K562 (cell line): Measurements from ENCODE around the gene EHBP1. TPM values are rescaled to one million over a fixed set of nuclear protein-coding genes. Genes with fewer than 3 reads are reported as not detected.

Source experiments
- ATAC-seq: fragments of 200-7000 bp; cut with Tn5 transposase; 3 replicates; pipeline ENCODE4 v1.9.1; 2020; ENCODE audit warnings: moderate library complexity
- BruUV-seq: library from RNA; stranded (reverse); fragments of 400-500 nt; replicated peaks from 2 replicates; lab custom pipeline; 2021; lab: Mats Ljungman, UMichigan
- CTCF ChIA-PET: fragments of 300-600 bp; formaldehyde crosslinking; extraction: SDS; loops from one replicate; lab custom pipeline; 2021; ENCODE audit warnings: low intra/inter-chr PET ratio; lab: Yijun Ruan, JAX
- POLR2A ChIA-PET: fragments of 300-600, 350-650 bp; sonication (Branson Sonifier 250); formaldehyde crosslinking; extraction: SDS; loops from one replicate; lab custom pipeline; 2021; ENCODE audit warnings: antibody characterized with exemption, inconsistent platforms; lab: Yijun Ruan, JAX
- DNase-seq, 4 experiments: peaks; one replicate each; pipeline versions ENCODE4 v3.0.0 to v3.0.0-alpha.2; 2011 to 2018; ENCODE audit warnings: low spot score in 3 of 4, mixed read lengths in 3 of 4; ENCODE audit errors: extremely low read depth in 1 of 4
- FAIRE-seq: peaks from 2 replicates; lab custom pipeline; 2011; peaks lifted over from hg19 to GRCh38; lab: Jason Lieb, UNC
- H2AFZ ChIP-seq: 2 replicates; pipeline ENCODE4 v1.6.0; 2011; ENCODE audit warnings: low read depth, low read length, control low read depth, inconsistent platforms
- H3K27ac ChIP-seq: fragments of 200-600 bp; 3 replicates; pipeline ENCODE4 v1.8.0; 2011; ENCODE audit warnings: low read depth, mild to moderate bottlenecking, control low read depth, inconsistent platforms, low read length, moderate library complexity, mixed read lengths; ENCODE audit errors: extremely low read depth
- H3K27me3 ChIP-seq, 2 experiments: fragments of 300-600 bp in 1 of 2; 2 replicates in 1 of 2; 3 replicates in 1 of 2; pipeline versions ENCODE4 v1.6.0 to v1.8.0; 2011; ENCODE audit warnings: inconsistent platforms in 2 of 2, low read length in 2 of 2, mild to moderate bottlenecking in 1 of 2, mixed read lengths in 1 of 2, moderate library complexity in 1 of 2; ENCODE audit not compliant: control insufficient read depth in 2 of 2, insufficient read depth in 2 of 2
- H3K36me3 ChIP-seq: fragments of 300-600 bp; 3 replicates; pipeline ENCODE4 v1.8.0; 2011; ENCODE audit warnings: mild to moderate bottlenecking, low read length, inconsistent platforms; ENCODE audit not compliant: control insufficient read depth, insufficient read depth
- H3K4me1 ChIP-seq, 2 experiments: fragments of 200-600 bp in 1 of 2; replicated peaks in 1 of 2; 2 replicates in 1 of 2; 3 replicates in 1 of 2; pipeline versions ENCODE4 v1.5.1 to v1.8.0; 2011; ENCODE audit warnings: inconsistent platforms in 2 of 2, low read length in 2 of 2, mild to moderate bottlenecking in 1 of 2, mixed read lengths in 1 of 2, moderate library complexity in 1 of 2; ENCODE audit not compliant: control insufficient read depth in 2 of 2, insufficient read depth in 2 of 2
- H3K4me2 ChIP-seq: 2 replicates; pipeline ENCODE4 v1.6.1; 2011; ENCODE audit warnings: low read length, control low read depth, inconsistent platforms, mixed read lengths; ENCODE audit not compliant: insufficient read depth
- H3K4me3 ChIP-seq: fragments of 200-600 bp; sonication (generic), shearing (Covaris generic); 2 replicates; pipeline ENCODE4 v1.5.1; 2016; ENCODE audit warnings: control low read depth, inconsistent platforms
- H3K79me2 ChIP-seq: fragments of 200-600 bp; 3 replicates; pipeline ENCODE4 v1.8.0; 2011; ENCODE audit warnings: low read length, inconsistent platforms; ENCODE audit not compliant: control insufficient read depth, insufficient read depth
- H3K9ac ChIP-seq, 2 experiments: 2 replicates each; pipeline versions ENCODE4 v1.6.0 to v1.6.1; 2011; ENCODE audit warnings: low read depth in 2 of 2, low read length in 2 of 2, control low read depth in 1 of 2, inconsistent platforms in 1 of 2, mild to moderate bottlenecking in 1 of 2, mixed read lengths in 1 of 2; ENCODE audit not compliant: insufficient read depth in 1 of 2
- H3K9me1 ChIP-seq: one replicate; pipeline ENCODE4 v1.6.0; 2011; ENCODE audit warnings: inconsistent platforms, mild to moderate bottlenecking, low read length, moderate library complexity; ENCODE audit not compliant: control insufficient read depth, insufficient read depth
- H3K9me3 ChIP-seq: replicated peaks from 2 replicates; pipeline ENCODE4 v1.5.1; 2011; ENCODE audit warnings: low read depth, low read length, inconsistent platforms; ENCODE audit not compliant: control insufficient read depth, insufficient read depth
- H4K20me1 ChIP-seq: replicated peaks from 2 replicates; pipeline ENCODE4 v1.6.1; 2011; ENCODE audit warnings: low read length, inconsistent platforms, mixed read lengths; ENCODE audit not compliant: control insufficient read depth, insufficient read depth
- KLF16 ChIP-seq: IDR thresholded peaks from 2 replicates; pipeline ENCODE4 v1.6.1; 2016; ENCODE audit warnings: antibody characterized with exemption
- MAFG ChIP-seq: fragments of 450-650 bp; conservative IDR thresholded peaks from 2 replicates; pipeline ENCODE4 v1.6.1; 2016; ENCODE audit warnings: missing genetic modification characterization, missing compliant biosample characterization
- NFYB ChIP-seq: IDR thresholded peaks from 2 replicates; pipeline ENCODE4 v1.6.1; 2011; ENCODE audit warnings: mild to moderate bottlenecking, moderate library complexity; ENCODE audit not compliant: insufficient read length; ENCODE audit errors: extremely low read depth
- PHF20 ChIP-seq: fragments of 450-650 bp; IDR thresholded peaks from 2 replicates; pipeline ENCODE4 v1.6.1; 2018; ENCODE audit not compliant: partially characterized antibody
- PTRF ChIP-seq: fragments of 450-650 bp; IDR thresholded peaks from 2 replicates; pipeline ENCODE4 v1.6.1; 2016; ENCODE audit warnings: mild to moderate bottlenecking, missing genetic modification characterization, missing compliant biosample characterization
- RUNX1 ChIP-seq: sonication (generic); IDR thresholded peaks from 2 replicates; pipeline ENCODE4 v1.6.1; 2016; ENCODE audit warnings: antibody characterized with exemption, low read depth
- SREBF2 ChIP-seq: sonication (generic); formaldehyde crosslinking; IDR thresholded peaks from 2 replicates; pipeline ENCODE4 v1.4.0; 2020; ENCODE audit warnings: mild to moderate bottlenecking, missing genetic modification reagents
- XRCC3 ChIP-seq: fragments of 450-650 bp; IDR thresholded peaks from 2 replicates; pipeline ENCODE4 v1.6.1; 2017; ENCODE audit warnings: mild to moderate bottlenecking, moderate library complexity
- ZZZ3 ChIP-seq: fragments of 450-650 bp; IDR thresholded peaks from 2 replicates; pipeline ENCODE4 v1.6.1; 2016; ENCODE audit warnings: antibody characterized with exemption, mild to moderate bottlenecking, moderate library complexity
- in situ Hi-C: fragments of 300-500 bp; cut with MboI; formaldehyde crosslinking; loops from 4 replicates; pipeline ENCODE4 v1.15.0; 2018; ENCODE audit warnings: inconsistent platforms, mixed read lengths
- intact Hi-C: fragments of 100-400 bp; cut with micrococcal nuclease; formaldehyde crosslinking; loops from 2 replicates; pipeline ENCODE4 v1.14.2; 2022
- polyA plus RNA-seq, 8 experiments: library from polyadenylated mRNA; depleted of rRNA in 4 of 8; stranded (reverse) in 5 of 8; unstranded in 3 of 8; fragments of >200 nt; fragmentation: Nextera tagmentation in 2 of 8; fragmentation: Illumina TruSeq in 1 of 8; extraction: Ambion mirVana in 2 of 8; extraction: Trizol in 1 of 8; gene quantifications; 2 replicates each; pipeline versions ENCODE4 v1.2.1 to v1.2.3, GENCODE V29; 2011 to 2014; ENCODE audit warnings: inconsistent platforms in 1 of 8, missing spikeins in 1 of 8
- total RNA-seq, 7 experiments: library from RNA; depleted of rRNA in 6 of 7; stranded (reverse); fragments of >200 nt in 6 of 7; fragmentation: Illumina TruSeq in 2 of 7; extraction: Trizol in 2 of 7; gene quantifications; 2 replicates each; pipeline versions ENCODE4 v1.2.1 to v1.2.3, GENCODE V29; 2011 to 2021; ENCODE audit warnings: low replicate concordance in 1 of 7
- TF ChIP-seq, protein P1 (sequence below): sonication (generic); formaldehyde crosslinking; IDR thresholded peaks from 2 replicates; pipeline ENCODE4 v1.8.1; 2023; ENCODE audit warnings: mild to moderate bottlenecking, missing genetic modification reagents

EHBP1 gene
- total and polyA plus RNA-seq, 9 of the 15 experiments (the other 6 are each of a cell fraction or from before 2014, with no cell fraction given) = 8.9 to 26.6 (median 19.3) TPM

DNA sequence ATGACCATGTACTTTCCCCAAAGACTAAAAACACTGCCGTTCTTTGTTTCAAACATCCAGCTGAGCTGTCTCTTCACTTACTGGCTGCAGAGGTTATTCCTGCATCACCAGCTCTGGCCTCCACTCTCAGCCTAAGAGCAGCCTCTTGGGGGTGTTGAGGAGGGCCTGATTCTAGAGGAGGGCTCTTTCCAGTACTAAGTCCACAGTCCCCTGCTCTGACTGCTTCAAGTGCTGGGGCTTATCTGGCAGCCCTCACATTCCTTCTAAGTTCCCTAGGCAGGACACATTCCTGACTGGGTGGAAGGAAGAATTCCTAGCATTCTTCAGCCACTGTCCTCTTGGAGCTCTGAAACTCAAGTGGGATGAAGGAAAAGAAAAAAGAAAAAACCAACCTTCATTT is 32.9 kb upstream of the EHBP1 start (continued):
- TF ChIP-seq RUNX1 (no peak), ZZZ3 (no peak), NFYB (no peak), XRCC3 (no peak), PHF20 (no peak)
- TF ChIP-seq, protein P1, sequence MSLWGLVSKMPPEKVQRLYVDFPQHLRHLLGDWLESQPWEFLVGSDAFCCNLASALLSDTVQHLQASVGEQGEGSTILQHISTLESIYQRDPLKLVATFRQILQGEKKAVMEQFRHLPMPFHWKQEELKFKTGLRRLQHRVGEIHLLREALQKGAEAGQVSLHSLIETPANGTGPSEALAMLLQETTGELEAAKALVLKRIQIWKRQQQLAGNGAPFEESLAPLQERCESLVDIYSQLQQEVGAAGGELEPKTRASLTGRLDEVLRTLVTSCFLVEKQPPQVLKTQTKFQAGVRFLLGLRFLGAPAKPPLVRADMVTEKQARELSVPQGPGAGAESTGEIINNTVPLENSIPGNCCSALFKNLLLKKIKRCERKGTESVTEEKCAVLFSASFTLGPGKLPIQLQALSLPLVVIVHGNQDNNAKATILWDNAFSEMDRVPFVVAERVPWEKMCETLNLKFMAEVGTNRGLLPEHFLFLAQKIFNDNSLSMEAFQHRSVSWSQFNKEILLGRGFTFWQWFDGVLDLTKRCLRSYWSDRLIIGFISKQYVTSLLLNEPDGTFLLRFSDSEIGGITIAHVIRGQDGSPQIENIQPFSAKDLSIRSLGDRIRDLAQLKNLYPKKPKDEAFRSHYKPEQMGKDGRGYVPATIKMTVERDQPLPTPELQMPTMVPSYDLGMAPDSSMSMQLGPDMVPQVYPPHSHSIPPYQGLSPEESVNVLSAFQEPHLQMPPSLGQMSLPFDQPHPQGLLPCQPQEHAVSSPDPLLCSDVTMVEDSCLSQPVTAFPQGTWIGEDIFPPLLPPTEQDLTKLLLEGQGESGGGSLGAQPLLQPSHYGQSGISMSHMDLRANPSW (CRISPR knock-in tag) = no peak

DNA sequence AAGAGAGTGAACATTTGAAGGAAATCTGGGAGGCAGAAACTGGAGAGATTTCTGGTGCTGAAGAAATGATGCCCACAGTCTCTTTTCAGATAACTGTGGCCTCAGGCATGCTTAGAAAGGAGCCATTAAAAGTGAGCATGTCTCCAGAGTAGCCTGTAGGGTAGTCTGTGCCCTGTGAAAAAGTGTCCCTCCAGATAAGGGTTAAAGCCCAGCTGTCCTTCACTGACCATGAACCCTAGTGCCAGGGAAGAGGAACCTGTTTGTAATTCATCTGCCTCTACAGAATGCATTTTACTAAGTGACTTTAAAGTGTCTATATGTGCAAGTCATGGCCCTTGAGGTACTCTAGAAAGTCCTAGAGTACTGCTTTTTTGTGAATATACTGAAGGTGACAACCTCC is 30.5 kb upstream of the EHBP1 start:
- no peaks in the 10 kb centered on the region for H3K79me2 ChIP-seq
- FAIRE-seq = no peak

More for the DNA sequence above, 30.5 kb upstream of the EHBP1 start:
- CTCF ChIA-PET = no interaction called here
- H2AFZ ChIP-seq = no peak overlapping the region
- BruUV-seq = no TSS peak
- POLR2A ChIA-PET = interaction anchor here (0.6 kb wide), 1 partner anchor 9 kb away, joined by 3 read pairs; no protein-coding TSS in a partner anchor
- no peak overlapping the region for H3K4me2 ChIP-seq
- TF ChIP-seq SREBF2 (CRISPR knock-in tag) = no peak
- TF ChIP-seq KLF16 = no peak
- peak; percentile 17; the same call in 1 of the 2 replicates for TF ChIP-seq MAFG (tag)
- TF ChIP-seq PTRF (tag) = no peak
- no peaks in the 10 kb centered on the region for H3K9me1 ChIP-seq
- no peak overlapping the region for H3K9ac ChIP-seq
- H3K27ac ChIP-seq = no peak overlapping the region
- no peaks in the 10 kb centered on the region for H3K36me3 ChIP-seq
- ATAC-seq = no peak
- H3K4me3 ChIP-seq = no peak overlapping the region
- intact Hi-C loops = no loop called here
- H3K27me3 ChIP-seq = peaks cover 3 to 22% of the 10 kb centered on the region in 2 experiments
- in situ Hi-C loops = no loop called here
- no peaks in the 10 kb centered on the region for H3K4me1 ChIP-seq
- no peak for DNase-seq
- no peaks in the 10 kb centered on the region for H4K20me1 ChIP-seq
- no peaks in the 10 kb centered on the region for H3K9me3 ChIP-seq
